WI38 (cell line): ENCODE measurements around the gene KHDRBS2.

Source experiments
- H3K4me3 ChIP-seq: 2 replicates; pipeline ENCODE4 v1.5.1; 2011; ENCODE audit warnings: low read depth, mild to moderate bottlenecking, control low read depth, low read length
- TF ChIP-seq, protein P1 (sequence below): IDR thresholded peaks from 2 replicates; pipeline ENCODE4 v1.5.1; 2012; ENCODE audit warnings: low read depth, mild to moderate bottlenecking, control low read depth, low read length

KHDRBS2 gene

DNA sequence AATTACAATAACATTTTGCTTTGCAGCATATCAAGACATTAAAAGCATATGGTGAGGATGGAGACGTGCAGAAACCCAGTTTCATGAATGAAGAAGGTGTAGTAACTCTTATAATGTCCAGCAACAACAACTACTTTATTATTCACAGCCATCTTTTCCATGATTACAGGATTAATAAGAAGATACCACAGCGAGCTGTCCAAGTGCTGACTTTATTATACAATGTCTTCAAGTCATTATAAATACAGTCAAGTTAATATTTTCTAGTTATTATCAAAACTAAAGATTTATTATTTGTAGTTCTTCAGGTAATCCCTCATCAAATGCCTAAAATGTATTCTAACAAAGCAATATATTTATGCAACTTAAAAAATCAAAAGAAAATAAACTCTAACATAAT lies 2.5 kb upstream of the KHDRBS2 start:
- no peak overlapping the region for H3K4me3 ChIP-seq
- TF ChIP-seq, protein P1, sequence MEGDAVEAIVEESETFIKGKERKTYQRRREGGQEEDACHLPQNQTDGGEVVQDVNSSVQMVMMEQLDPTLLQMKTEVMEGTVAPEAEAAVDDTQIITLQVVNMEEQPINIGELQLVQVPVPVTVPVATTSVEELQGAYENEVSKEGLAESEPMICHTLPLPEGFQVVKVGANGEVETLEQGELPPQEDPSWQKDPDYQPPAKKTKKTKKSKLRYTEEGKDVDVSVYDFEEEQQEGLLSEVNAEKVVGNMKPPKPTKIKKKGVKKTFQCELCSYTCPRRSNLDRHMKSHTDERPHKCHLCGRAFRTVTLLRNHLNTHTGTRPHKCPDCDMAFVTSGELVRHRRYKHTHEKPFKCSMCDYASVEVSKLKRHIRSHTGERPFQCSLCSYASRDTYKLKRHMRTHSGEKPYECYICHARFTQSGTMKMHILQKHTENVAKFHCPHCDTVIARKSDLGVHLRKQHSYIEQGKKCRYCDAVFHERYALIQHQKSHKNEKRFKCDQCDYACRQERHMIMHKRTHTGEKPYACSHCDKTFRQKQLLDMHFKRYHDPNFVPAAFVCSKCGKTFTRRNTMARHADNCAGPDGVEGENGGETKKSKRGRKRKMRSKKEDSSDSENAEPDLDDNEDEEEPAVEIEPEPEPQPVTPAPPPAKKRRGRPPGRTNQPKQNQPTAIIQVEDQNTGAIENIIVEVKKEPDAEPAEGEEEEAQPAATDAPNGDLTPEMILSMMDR, result no peak

GRCh38 chr6:62286470-62286843 lies 432 bp upstream of the KHDRBS2 start:
- TF ChIP-seq, protein P1, result no peak
- H3K4me3 ChIP-seq, result no peak overlapping the region

- H3K4me3 ChIP-seq, result no peak overlapping the region
- TF ChIP-seq, protein P1, result no peak
These were observed 1.3 kb downstream of the KHDRBS2 start for GRCh38 chr6:62284725-62285124.

GRCh38 chr6:62283796-62284411 lies 2.1 kb downstream of the KHDRBS2 start:
- H3K4me3 ChIP-seq, result no peak overlapping the region
- TF ChIP-seq, protein P1, result no peak

DNA sequence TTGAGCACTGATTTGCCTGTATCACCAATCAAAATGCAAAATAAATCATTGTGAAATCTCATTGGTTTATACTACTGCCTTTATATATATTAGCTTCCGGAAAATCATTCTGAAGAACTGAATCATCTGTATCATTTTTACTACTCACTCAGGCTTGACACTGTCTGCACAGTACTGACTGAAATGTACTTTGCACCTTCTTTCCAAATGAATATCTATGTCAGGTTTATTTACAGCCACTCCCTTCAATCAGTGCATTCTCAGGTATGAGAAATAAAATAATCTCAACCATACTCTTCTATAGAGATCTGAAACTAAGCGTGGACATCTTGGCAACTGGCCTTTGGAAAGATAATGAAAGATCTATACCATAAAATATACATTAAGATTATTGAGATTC lies 2.7 kb downstream of the KHDRBS2 start:
- no peak overlapping the region for H3K4me3 ChIP-seq
- TF ChIP-seq, protein P1, result no peak

DNA sequence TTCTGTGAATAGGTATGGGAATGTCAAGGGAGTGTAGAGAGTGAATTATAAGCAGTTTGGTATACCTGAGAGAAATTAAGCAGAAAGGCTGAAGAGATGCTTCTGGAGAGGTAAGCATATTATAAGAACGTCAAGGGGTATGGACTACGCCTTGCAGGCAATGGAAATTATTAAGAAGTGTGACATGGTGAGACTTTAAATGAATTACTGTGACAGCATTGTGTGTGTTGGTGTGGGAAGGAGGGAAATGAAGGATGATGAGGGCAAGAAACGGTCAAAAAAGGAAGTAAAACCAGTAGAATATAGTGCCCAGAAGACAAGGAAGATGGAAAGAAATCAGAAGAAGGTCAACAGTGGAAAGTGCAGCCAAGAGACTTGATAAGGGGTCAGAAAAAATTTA lies 5.9 kb downstream of the KHDRBS2 start:
- TF ChIP-seq, protein P1, result no peak
- H3K4me3 ChIP-seq, result no peak overlapping the region

GRCh38 chr6:62272114-62272513 lies 13.9 kb downstream of the KHDRBS2 start:
- TF ChIP-seq, protein P1, result no peak
- no peak overlapping the region for H3K4me3 ChIP-seq
